HG03442 (cell line): ENCODE measurements around the gene WDR64.
A peak's percentile ranks its signal among the peaks of the same experiment; 100 is the strongest.

ENCODE experiments used
- ATAC-seq: cut with Tn5 transposase; IDR thresholded peaks from one replicate; pipeline ENCODE4 v1.9.1; 2021; ENCODE audit warnings: mild to moderate bottlenecking, moderate library complexity; ENCODE audit not compliant: unreplicated experiment

Gene WDR64

GRCh38 chr1:241630899-241631298 lies 21.2 kb upstream of the WDR64 start:
- ATAC-seq, result no peak

DNA sequence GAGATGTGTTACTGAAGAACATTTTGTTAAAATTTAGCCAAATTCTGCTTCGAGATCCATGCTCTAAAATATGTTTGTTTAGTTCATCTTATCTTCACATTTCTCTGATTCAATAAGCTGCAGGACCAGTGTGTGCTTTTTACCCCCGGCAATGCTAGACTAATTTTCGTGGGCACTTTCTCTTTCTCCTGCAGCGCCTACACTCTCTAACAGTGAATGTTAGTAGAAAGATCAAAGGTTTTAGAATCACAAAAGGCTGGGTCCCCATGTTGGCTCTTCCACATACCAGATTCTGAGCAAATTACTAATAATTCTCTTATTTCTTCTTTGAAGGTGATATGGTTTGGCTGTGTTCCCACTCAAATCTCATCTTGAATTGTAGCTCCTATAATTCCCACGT lies 20.4 kb upstream of the WDR64 start:
- no peak for ATAC-seq

DNA sequence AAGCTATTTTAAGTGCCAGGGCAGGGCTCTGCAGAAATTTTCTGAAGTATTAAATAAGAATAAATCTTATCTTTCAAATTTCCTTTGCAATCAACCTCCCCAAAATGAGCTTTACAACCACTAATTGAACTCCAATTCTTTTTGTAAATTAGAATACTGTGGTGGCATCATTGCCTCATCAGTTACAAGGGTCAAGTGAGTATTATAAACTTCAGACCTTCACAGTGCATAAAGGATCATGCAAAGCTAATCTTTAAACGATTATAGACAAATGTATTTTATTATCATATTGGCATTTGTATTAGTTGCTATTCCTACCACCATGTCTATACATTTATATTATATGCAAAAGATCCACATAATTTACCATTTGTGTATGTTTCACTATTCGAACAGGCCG lies 19.1 kb upstream of the WDR64 start:
- ATAC-seq, result no peak

DNA sequence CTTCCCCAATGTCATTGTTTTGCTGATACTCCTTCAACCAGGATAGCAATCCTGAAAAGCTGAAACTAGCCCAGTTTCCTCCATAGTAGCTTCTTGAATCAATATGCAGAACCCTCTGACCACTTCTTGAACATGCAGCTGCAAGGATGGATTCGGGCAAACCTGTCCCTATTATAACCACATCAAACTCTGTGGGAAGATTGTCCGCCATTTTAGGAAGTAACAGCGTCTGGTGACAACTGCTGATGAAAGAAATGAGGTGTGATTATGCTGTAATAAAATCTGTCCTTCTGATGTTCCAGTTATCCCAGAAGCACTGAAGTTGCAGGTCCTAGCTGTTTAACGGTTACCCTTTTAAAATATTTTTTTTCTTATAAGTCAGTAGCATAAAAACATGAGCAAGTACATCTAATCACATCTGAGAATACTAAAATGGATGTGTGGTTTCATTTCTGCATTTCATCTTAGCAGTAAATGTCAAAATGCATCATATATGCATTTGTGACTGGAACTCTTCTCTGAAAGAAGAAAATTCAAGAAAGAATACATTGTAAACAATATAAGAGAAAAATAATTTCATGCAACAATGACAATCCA lies 16.4 kb upstream of the WDR64 start:
- no peak for ATAC-seq

GRCh38 chr1:241636291-241636690 lies 15.8 kb upstream of the WDR64 start:
- ATAC-seq, result no peak

DNA sequence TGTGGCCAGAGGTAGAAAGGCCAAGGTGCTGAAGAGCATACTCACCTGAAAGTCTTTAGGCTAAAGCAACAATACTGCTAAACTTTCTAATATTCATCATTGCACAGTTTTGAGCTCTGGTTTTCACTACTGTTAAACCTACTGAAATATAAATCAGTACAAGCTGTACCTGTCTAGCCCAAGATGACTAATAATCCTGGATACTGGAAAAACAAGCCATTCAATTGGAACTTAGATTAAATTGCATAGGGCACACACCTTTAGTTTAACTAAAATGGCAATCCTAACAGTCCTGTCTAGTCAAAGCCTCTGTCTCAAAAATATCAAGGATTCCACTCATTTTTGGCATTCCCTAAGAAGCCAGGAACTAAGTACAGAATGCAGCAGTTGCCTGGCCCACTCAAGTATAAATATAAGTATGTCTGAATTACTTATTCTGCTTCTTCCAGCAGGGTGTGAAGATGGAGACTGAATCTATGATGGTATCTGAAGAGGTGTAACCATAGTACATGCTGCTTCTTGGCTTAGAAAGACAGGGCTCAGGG lies 15.0 kb upstream of the WDR64 start:
- ATAC-seq, result no peak

DNA sequence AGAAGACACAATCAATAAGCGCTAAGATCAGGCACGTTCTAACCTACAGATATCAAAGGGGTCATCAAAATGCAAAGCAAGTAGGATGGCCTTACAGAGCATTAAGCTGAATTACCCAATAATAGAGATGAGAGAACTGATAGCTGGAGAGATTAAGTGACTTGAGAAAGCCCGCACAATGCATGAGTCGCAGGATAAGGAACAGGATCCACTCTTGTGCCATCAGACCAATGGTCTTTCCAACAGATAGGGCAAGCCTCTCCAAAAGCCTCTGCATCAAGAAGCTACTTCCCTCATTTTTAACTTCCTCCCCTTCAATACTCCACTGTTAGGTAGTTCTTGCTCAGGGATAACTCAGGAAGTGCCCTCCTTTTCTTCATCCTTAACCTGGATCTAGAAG lies 14.5 kb upstream of the WDR64 start:
- no peak for ATAC-seq

DNA sequence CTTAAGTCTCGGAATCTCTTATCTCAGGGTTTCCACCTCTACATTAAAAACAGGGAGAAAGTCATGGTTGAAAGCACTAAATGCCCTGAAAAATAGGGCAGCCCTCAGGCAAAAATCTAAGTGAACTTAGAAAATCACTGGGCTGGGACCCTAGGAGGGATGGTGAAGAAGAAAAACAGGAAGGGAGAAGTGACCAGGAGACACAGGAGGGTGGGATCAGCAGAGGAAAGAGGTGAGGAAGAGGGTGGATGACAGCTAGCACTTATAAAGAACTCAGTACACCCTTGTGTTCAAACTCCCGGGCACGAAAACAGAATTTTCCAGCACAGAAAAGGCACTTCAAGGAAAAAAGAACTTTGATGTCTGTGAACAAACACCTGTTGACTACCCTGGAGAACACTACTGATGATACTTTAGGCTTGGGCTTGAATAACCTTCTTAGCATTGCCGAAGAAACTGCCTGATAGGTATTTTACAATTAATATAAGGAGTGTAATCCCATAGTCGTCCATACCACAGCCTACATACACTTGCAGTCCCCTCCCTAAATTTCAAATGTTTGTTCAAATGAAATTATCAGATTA lies 13.9 kb upstream of the WDR64 start:
- no peak for ATAC-seq

GRCh38 chr1:241638909-241639622 lies 13.0 kb upstream of the WDR64 start:
- ATAC-seq, result no peak

DNA sequence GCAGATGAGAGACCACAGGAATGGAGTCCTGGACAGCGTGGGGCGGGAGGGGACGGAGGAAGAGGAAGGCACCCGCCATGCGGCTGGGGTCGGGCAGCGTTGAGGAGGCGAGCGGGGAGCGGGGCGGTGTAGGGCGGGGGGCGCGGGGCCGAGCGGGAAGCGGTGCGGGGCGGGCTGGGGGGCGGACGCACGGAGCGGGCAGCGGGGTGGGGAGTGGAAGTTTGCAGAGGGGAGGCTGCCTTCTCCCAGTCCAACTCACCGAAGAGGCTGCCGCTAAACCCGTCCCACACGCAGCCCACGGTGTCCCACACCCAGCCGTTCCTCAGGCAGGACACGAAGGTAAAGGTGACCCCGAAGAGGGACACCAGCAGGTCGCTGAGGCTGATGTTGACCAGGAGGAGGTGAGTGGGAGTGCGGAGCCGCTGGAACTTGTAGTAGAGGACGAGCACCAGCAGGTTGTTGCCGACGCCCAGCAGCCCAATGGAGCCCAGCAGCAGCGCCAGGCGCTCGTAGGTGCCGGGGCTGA lies 12.4 kb upstream of the WDR64 start:
- ATAC-seq, result peak; percentile 43

DNA sequence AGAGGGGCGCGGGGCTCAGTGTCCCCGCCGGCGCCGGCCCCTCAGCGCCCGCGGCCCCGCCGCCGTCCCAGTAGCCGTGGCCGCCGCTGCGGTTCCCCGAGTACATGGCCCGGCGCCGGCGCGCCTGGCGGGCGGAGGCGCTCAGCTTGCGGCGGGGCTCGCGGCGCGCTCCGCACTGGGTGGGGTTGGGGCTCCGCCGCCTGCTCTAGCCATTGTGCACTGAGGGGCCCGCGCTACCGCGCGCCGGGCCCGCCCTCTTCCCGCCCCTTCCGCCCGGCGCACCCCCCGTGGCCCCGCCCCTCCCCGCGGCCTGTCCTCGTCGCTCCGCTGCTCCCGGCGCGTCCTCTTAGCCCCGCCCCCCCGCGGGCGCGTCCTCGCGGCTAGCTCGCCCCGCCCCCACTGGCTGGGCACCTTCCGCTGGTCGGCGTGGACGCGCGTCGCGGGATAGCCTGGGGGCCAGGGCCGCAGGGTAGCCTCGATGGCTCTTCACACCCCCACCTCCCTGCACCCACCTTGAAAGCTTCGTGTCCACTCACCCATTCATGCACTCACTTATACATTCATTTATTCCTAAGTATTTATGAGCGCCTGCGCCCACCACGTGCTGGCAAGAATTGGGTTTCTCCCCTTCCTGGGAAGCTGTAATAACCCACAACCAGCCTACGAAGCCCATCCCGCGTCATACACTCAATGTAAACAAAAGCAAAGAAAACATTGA lies 11.8 kb upstream of the WDR64 start, which contains the start of the genes CHML and OPN3:
CHML (minus strand) TSS at position 221 of the 718 bp plus-strand sequence. CDS start 4,603 bp downstream, outside the sequence.
OPN3 (minus strand) TSS at position 221 of the 718 bp plus-strand sequence; CDS start at position 106, 115 bp downstream.
- peak; percentile 84 for ATAC-seq

DNA sequence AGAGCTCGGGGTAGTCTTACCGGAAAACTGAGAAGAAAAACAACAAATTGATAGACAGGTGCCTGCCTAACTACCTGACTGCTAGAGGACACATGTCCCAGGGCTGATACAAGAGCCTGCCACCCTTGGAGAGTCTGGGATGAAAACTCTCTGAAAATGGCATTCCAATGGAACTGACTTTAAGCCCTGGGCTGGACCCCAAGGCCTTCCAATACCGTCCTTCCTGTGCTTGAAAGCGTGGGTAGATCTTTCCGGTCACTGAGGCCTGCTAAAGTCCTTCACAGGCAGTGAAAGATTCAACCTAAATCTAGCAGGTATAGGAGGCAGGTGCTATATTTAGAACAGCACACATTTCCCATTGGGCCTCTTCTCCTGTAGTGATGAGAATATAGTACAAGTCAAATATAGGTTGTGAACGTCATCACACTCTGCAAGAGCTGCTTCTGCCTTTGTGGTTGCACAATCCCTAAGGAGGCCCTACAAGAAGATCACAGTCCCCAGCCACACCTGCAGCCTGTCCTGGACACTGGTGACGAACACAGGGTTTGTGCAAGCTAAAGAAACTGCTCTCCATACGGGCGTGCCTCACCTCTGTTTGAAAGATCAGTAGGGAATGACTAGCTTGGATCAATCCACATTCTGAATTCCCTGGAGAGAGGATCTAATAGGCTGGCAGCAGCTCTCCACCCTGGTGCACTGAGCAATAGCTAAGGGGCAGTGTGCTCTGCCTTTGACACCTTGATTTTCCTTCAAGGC lies 11.0 kb upstream of the WDR64 start:
- no peak for ATAC-seq

DNA sequence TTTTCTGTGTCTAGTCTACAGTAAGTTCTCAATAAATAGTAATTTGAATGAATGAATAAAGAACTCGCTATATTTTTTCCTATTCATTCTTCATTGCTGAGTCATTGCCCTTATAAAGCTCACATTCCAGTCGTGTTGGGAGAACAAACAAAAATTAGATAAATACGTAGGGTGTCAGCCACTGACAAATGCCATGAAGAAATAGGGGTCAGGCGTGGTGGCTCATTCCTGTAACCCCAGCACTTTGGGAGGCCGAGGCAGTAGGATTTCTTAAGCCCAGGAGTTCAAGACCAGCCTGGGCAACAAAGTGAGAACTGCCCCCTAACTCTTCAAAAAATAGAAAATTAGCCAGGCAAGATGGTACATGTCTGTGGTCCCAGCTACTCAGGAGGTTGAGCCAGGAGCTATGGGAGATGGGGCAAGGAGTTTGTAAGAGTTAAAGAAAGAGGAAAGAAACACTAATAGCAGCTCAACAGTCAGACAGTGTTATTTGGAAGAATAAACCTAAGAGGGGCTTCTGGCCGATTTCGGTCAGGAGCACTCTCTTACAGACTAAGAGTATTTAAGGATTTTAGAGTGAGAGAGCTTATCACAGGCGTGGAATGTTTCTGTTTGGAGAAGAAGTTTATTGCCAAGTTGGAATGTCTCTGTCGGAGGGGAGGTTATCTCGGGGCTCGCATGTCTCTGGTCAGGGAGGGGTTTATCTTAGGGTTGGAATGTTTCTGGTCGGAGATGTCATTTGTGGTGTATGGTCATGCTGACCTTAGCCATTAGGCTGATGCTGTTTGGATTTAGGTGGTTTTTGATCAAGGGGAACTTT lies 10.1 kb upstream of the WDR64 start:
- ATAC-seq, result no peak

DNA sequence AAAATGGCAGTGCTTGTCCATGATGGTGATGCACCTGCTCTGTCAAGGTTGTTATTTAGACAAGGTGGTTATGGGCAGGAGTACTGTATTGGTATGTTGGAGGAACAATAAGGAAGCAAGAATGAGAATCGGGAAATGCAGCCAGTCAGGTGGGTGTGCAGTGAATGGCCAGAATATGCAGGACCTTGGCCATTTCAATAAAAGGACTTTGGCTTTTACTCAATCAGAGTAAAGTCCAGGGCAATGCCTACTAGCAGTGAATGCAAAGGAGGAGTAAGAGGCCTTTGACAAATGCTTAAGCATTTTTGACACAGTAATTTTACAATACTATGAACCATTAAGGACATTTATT lies 9.5 kb upstream of the WDR64 start:
- no peak for ATAC-seq

GRCh38 chr1:241644259-241644658 lies 7.8 kb upstream of the WDR64 start:
- no peak for ATAC-seq

GRCh38 chr1:241645199-241645598 lies 6.9 kb upstream of the WDR64 start:
- no peak for ATAC-seq

- no peak for ATAC-seq
Observed at GRCh38 chr1:241646201-241646600, 5.9 kb upstream of the WDR64 start.

DNA sequence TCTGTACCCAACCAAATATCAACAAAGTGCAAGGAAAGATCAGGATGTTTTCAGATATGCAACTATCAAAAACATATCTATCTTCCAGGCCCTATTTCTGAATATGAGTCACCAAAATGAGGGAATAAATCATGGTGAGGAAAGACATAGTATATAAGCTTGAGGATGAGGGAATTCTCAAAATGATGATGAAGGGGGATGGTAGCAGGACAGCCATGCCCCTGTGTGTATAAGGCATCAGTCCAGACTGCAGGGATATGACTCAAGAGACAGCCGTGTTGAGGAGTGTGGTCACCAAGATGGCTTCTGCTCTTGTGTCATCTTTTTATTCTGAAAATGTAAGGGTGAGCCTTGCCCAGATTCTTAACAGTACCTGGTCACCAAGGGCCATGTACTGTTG lies 4.4 kb upstream of the WDR64 start:
- no peak for ATAC-seq

- no peak for ATAC-seq
Observed at GRCh38 chr1:241648159-241648558, 3.9 kb upstream of the WDR64 start.

DNA sequence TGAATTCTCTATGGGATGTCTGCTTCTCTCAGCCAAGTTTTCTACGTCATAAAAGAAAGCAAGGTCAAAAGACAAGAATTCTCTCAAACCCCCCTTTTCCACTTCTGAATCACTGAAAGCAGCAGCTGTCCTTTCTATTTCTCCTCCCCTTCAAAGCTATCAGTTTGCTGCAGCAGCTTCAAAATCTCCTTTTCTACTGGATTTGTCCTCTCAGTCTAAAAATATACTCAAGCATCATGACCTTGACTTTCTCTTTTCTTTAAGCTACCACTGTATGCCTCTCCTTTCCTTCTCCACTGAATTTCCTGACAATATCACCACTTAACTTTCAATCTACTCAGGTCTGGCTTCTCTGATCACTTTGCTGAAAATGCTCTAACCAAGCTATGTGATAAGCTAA lies 1.9 kb downstream of the WDR64 start:
- ATAC-seq, result no peak
